ENCODE measurements around the gene SMYD2. TPM values are rescaled to one million over a fixed set of nuclear protein-coding genes. Genes with fewer than 3 reads are reported as not detected.

Gene SMYD2
- total RNA-seq, 2 donors from 2014 or later: 13.8 to 22.4 TPM

GRCh38 chr1:214301526-214301925, 20.6 kb downstream of the SMYD2 start:
- Mint-ChIP-seq H3K4me3 (no peak overlapping the region), H3K27ac (no peak overlapping the region), H3K36me3 (ENCODE audit: low read depth) (peaks cover 11% of the 10 kb centered on the region), H3K9me3 (peaks cover 7% of the 10 kb centered on the region), H3K27me3 (ENCODE audit: insufficient read depth) (no peaks in the 10 kb centered on the region), H3K4me1 (peaks cover 18% of the 10 kb centered on the region)
- Histone ChIP-seq H3K4me1 (ENCODE audit: control insufficient read depth, insufficient read depth, low read length) (no peaks in the 10 kb centered on the region), H3K27ac (ENCODE audit: low read depth, low read length) (no peak overlapping the region), H3K4me3 (ENCODE audit: low read length) (no peak overlapping the region), H3K9ac (ENCODE audit: extremely low read depth, low read length, poor library complexity, severe bottlenecking) (no peak overlapping the region), H3K9me3 (ENCODE audit: control insufficient read depth, low read length) (no peaks in the 10 kb centered on the region), H3K27me3 (ENCODE audit: control insufficient read depth, insufficient read depth, low read length, poor library complexity, severe bottlenecking) (no peaks in the 10 kb centered on the region), H3K36me3 (ENCODE audit: control insufficient read depth, insufficient read depth, low read length) (no peaks in the 10 kb centered on the region)
- DNase-seq: no peak
- no peak for TF ChIP-seq CTCF (conservative IDR thresholded peaks at IDR 0.05)

DNA sequence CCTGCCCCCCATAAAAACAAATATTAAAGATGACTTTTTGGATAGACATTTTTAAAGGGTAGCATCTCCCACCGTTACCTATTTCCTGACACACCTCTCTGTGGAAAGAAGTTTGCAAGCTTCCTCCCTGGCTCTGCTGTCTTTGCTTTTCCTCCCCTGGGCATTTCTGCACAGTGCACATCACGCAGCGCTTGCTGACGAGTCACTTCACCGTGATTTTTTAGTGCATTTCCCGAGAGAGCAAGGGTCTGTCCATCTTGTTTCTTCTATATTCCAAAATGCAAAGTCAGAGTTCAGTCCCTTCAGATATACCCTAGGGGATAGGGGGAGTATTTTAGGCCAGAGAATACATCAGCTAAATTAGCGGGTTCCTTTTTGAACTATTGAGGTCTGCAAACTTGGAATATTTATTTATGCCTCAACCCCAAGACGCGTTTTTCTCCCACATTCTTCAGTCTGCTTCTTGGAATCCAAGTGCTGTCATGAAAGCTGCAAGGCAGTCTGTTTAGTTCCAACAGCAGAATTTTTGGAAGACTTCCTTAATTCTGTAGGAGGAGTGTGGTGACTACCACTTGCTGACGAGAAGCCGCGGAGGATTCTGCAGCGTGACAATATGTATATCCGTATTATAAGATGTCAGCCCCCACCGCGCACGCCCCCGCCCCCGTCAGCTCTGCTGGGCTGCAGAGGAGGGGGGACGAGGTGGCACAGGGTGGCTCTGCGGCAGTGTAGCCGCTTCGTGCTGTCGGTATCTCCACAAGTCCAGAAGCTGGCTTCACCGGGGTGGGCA, 22.4 kb downstream of the SMYD2 start:
- no peak for TF ChIP-seq CTCF (conservative IDR thresholded peaks at IDR 0.05)
- peak; percentile 41 for DNase-seq
- no peak overlapping the region for H3K27ac ChIP-seq (ENCODE audit: low read depth, low read length)
- no peak overlapping the region for H3K4me3 ChIP-seq (ENCODE audit: low read length)
- no peaks in the 10 kb centered on the region for H3K9me3 ChIP-seq (ENCODE audit: control insufficient read depth, low read length)
- peaks cover 11% of the 10 kb centered on the region for H3K36me3 Mint-ChIP-seq (ENCODE audit: low read depth)
- no peaks in the 10 kb centered on the region for H3K4me1 ChIP-seq (ENCODE audit: control insufficient read depth, insufficient read depth, low read length)
- H3K27ac Mint-ChIP-seq: no peak overlapping the region
- no peaks in the 10 kb centered on the region for H3K36me3 ChIP-seq (ENCODE audit: control insufficient read depth, insufficient read depth, low read length)
- no peak overlapping the region for H3K4me3 Mint-ChIP-seq
- 91% methylated on average over 17 to 25 of the region's 25 CpGs for WGBS, 2 experiments (ENCODE audit: insufficient coverage in 1 of 2, insufficient read length in 1 of 2)
- peaks cover 8% of the 10 kb centered on the region for H3K4me1 Mint-ChIP-seq
- no peaks in the 10 kb centered on the region for H3K27me3 ChIP-seq (ENCODE audit: control insufficient read depth, insufficient read depth, low read length, poor library complexity, severe bottlenecking)
- peaks cover 7% of the 10 kb centered on the region for H3K9me3 Mint-ChIP-seq
- H3K9ac ChIP-seq (ENCODE audit: extremely low read depth, low read length, poor library complexity, severe bottlenecking): no peak overlapping the region
- H3K27me3 Mint-ChIP-seq (ENCODE audit: insufficient read depth): no peaks in the 10 kb centered on the region

- Histone ChIP-seq H3K9me3 (ENCODE audit: control insufficient read depth, low read length) (no peaks in the 10 kb centered on the region), H3K9ac (ENCODE audit: extremely low read depth, low read length, poor library complexity, severe bottlenecking) (no peak overlapping the region), H3K4me1 (ENCODE audit: control insufficient read depth, insufficient read depth, low read length) (no peaks in the 10 kb centered on the region), H3K27ac (ENCODE audit: low read depth, low read length) (no peak overlapping the region), H3K4me3 (ENCODE audit: low read length) (no peak overlapping the region), H3K36me3 (ENCODE audit: control insufficient read depth, insufficient read depth, low read length) (no peaks in the 10 kb centered on the region), H3K27me3 (ENCODE audit: control insufficient read depth, insufficient read depth, low read length, poor library complexity, severe bottlenecking) (no peaks in the 10 kb centered on the region)
- TF ChIP-seq CTCF (conservative IDR thresholded peaks at IDR 0.05): no peak
- Mint-ChIP-seq H3K36me3 (ENCODE audit: low read depth) (peaks cover 8% of the 10 kb centered on the region), H3K9me3 (peaks cover 4% of the 10 kb centered on the region), H3K4me3 (no peak overlapping the region), H3K4me1 (peaks cover 8% of the 10 kb centered on the region), H3K27ac (no peak overlapping the region), H3K27me3 (ENCODE audit: insufficient read depth) (no peaks in the 10 kb centered on the region)
- WGBS, 2 experiments (ENCODE audit: insufficient coverage in 1 of 2, insufficient read length in 1 of 2): 94 to 97% methylated on average over 6 to 8 of the region's 9 CpGs
- peak; percentile 58 for DNase-seq
Measured at GRCh38 chr1:214305164-214305751, 24.3 kb downstream of the SMYD2 start.

Data from endodermal cell (in vitro differentiated cells).